HG03060 (cell line): Measurements from ENCODE around the gene CYRIA.

Experiments used
- ATAC-seq: cut with Tn5 transposase; IDR thresholded peaks from one replicate; pipeline ENCODE4 v1.9.1; 2021; ENCODE audit warnings: low read depth, moderate number of reproducible peaks; ENCODE audit not compliant: unreplicated experiment

CYRIA gene

GRCh38 chr2:16652296-16653082, 13.1 kb downstream of the CYRIA start:
- no peak for ATAC-seq

- ATAC-seq: no peak
These were observed 15.1 kb downstream of the CYRIA start for GRCh38 chr2:16650287-16651249.

DNA sequence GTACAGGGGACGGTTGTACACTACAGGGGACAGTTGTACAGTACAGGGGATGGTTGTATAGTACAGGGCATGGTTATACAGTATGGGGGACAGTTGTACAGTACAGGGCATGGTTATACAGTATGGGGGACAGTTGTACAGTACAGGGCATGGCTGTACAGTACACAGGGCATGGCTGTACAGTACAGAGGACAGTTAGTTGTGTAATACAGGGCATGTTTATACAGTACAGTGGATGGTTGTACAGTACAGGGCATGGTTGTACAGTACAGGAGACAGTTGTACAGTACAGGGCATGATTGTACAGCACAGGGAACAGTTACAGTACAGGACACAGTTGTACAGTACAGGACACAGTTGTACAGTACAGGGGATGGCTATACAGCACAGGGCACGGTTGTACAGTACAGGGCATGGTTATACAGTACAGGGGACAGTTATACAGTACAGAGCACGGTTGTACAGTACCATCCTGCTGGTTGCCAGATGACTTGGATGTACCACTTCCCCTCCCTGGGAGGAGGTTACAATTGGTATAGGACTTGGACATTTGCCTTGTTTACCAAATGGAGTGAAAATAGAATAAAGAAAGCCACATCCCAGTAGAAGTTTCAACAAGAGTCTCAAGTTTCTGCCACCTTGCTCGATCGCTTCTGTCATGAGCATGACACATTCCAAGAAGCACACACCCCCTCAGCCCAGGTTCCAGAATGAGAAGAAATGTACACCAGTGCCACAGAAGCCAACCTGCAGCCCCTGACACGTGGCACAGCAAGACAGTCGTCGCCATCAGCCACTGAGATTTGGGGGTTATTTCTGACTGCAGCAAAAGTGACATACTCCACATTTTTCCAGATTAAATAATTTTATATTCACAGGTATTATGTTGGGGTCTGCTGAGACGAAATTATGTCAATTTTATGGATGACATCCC, 16.0 kb downstream of the CYRIA start:
- no peak for ATAC-seq

GRCh38 chr2:16647992-16648617, 17.5 kb downstream of the CYRIA start:
- ATAC-seq: no peak

DNA sequence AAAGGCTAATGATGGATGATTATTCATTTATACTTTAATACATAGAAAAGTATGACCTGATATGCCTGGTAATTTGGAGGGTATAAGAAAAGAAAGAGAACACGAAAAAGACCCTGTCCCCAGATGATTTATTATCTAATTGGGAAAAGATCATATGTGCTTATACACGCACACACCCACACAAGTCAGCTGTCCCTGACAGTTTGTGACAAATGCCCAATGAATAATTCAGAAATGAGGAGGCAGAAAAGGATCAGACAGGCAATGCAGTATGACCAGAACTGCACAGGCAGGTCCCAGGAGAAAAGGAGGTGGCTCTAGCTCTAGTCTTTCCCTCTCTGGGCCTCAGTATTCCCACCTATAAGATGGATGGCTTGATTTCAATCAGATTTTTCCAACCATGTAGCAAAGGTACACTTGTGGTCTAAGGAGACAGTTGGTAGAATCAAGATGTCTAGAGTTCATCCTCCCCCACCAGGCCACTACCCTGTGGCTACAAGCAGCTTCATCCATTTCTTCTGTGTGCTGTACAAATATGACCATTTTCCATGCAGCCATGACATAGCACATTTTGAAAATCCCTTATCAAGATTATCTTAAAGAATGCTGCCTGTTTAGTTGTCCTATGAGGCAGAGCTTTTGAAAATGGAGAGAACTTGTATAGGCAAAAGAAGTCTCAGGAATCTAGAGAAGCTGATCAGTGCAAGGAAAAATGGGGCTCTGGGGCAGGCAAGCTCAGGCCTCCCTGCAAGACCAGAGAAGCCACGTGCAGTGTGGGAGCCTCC, 19.7 kb downstream of the CYRIA start:
- no peak for ATAC-seq

DNA sequence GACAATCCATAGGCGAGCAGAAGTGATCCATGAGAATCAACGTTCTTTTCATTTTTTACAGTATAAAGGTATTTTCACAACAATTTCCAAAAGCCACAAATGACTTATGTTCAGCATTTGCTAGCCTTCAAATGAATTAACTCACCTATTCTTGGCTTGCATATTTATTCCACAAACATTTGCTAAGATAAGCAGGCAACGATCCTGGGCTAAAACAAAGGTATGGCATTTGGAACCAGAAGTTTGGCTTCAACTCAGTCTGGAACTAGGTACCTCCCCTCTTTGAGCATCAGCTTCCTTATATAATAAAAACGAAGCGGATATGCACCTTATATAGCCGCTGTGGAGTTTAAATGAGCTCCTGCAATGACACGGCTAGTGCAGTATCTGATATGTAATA, 20.5 kb downstream of the CYRIA start:
- no peak for ATAC-seq

DNA sequence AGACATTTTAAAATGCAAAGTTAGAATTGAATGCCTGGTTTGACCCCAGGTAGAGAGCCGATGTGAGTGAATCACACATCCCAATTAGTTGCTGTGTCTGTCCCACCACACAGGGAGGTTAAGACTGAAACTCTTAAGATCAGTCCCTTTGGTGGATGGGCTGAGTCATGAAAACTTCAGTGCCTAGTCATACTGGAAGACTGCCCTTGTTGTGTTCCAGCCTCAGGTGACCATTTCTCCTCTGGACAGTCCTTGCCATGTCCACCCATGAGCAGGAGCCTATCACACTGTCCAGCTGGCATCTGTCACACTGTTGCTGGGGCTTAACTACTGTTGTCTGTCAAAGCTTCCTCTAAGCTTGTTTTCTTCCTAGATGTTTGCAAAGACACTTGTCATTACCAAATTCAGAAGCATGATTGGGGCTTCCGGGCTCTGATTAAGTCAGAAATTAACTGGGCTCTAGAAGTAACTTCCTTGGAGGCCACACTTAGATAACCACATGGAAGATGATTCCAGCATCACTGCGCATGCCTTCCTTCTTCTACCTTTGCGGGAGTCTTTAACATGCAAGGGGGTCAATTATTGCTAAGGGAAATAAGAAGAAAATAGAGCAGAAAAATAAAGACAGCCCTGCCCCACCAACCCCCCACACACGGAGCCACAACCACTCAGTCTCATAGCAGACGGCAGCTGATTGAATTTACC, 21.3 kb downstream of the CYRIA start:
- no peak for ATAC-seq

GRCh38 chr2:16643099-16643498, 22.5 kb downstream of the CYRIA start:
- ATAC-seq: no peak

DNA sequence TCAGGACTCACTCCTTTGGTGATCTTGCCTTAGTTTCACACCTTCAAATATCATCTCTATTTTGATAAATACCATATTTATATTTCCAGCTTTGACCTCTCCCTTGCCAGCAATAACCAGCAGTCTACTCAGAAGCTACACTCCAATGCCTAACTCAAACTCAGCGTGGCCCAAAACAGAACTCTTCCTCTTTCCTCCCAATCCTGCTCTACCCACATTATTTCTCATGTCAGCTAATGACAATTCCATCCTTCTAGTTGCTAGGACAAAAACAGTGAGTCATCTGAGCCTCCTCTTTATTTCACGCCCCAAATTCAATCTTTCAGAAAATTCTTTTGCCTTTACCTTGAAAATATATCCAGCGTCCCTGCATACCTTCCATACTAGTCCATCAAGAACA, 23.5 kb downstream of the CYRIA start:
- no peak for ATAC-seq

DNA sequence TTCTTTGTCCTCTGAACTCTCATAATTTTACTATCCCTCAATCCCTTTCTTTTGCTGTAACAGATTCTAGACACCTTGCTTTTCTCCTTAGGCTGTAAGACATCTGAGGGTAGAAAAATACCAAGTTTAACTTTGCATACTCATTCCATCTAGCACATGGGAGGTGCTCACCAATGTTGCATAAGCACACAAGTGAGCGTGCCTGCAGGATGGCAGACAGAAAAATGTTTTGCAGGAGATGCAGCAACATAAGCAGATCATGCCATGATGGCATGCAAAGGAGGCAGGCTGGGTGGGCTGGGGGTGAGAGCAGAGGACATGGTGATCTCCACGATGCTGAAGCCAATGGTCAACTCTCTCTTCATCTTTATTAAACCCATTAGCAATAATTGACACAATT, 24.1 kb downstream of the CYRIA start:
- ATAC-seq: no peak

- ATAC-seq: no peak
These were observed 24.8 kb downstream of the CYRIA start for GRCh38 chr2:16640867-16641266.

GRCh38 chr2:16640001-16640700, 25.5 kb downstream of the CYRIA start:
- ATAC-seq: no peak

GRCh38 chr2:16639431-16639830, 26.2 kb downstream of the CYRIA start:
- ATAC-seq: no peak

DNA sequence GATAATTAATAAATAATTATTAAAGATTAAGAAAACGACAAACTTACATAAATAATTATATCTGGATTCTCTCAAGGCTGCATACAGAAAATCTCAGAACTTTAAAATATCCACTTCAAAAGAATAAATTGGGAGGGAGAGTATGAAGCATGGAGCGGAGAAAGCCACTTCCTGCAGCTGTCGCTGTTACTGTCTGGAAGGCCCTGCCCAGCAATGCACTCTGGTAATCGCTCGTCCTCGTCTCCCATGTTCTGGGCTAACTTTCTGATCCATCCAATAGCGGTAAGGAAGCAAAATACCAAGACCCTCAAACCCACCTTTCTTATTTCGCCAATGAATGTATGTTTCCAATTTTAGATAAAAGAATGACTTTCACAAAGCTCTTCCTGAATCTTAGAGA, 26.7 kb downstream of the CYRIA start:
- no peak for ATAC-seq

GRCh38 chr2:16637304-16637703, 28.3 kb downstream of the CYRIA start:
- no peak for ATAC-seq

- no peak for ATAC-seq
These were observed 29.6 kb downstream of the CYRIA start for GRCh38 chr2:16635791-16636699.
